Upper lobe of left lung (tissue), 6 donors: Measurements from ENCODE around the gene MLLT1. TPM values are rescaled to one million over a fixed set of nuclear protein-coding genes. Genes with fewer than 3 reads are reported as not detected.

Source experiments
- ATAC-seq, 2 donors: fragments of 200-7000 bp; cut with Tn5 transposase; one replicate each; pipeline ENCODE4 v1.9.1; 2022; ENCODE audit warnings: mild to moderate bottlenecking in 2 of 2, moderate library complexity in 2 of 2; ENCODE audit not compliant: low FRiP score in 2 of 2
- DNase-seq, 2 donors: peaks; one replicate each; pipeline ENCODE4 v3.0.0-alpha.2; 2019 to 2020
- H3K27ac ChIP-seq, 4 donors: fragments of 200-600 bp; sonication (generic); one replicate each; pipeline ENCODE4 v1.5.1; 2016 to 2019
- H3K27me3 ChIP-seq, 4 donors: fragments of 200-600 bp; sonication (generic); one replicate each; pipeline ENCODE4 v1.5.1; 2017 to 2019
- H3K36me3 ChIP-seq, 4 donors: fragments of 200-600 bp; sonication (generic); one replicate each; pipeline ENCODE4 v1.5.1; 2016 to 2019
- H3K4me1 ChIP-seq, 4 donors: fragments of 200-600 bp; sonication (generic); one replicate each; pipeline ENCODE4 v1.5.1; 2018 to 2019
- H3K4me3 ChIP-seq, 4 donors: fragments of 200-600 bp; sonication (generic); one replicate each; pipeline ENCODE4 v1.5.1; 2017 to 2019; ENCODE audit warnings: mild to moderate bottlenecking in 2 of 4, moderate library complexity in 1 of 4
- H3K9me3 ChIP-seq, 4 donors: fragments of 200-600 bp; sonication (generic); one replicate each; pipeline ENCODE4 v1.5.1; 2018 to 2019
- EP300 ChIP-seq, 4 donors: sonication (generic); formaldehyde crosslinking; IDR thresholded peaks; one replicate each; pipeline ENCODE4 v1.5.1; 2017; ENCODE audit warnings: antibody characterized with exemption in 4 of 4, control low read depth in 2 of 4
- POLR2A ChIP-seq, 4 donors: fragments of 450-650 bp; IDR thresholded peaks; one replicate each; pipeline ENCODE4 v1.5.1; 2016 to 2017; ENCODE audit warnings: antibody characterized with exemption in 4 of 4, mild to moderate bottlenecking in 2 of 4
- POLR2AphosphoS5 ChIP-seq, 2 donors: sonication (generic); formaldehyde crosslinking; IDR thresholded peaks; one replicate each; pipeline ENCODE4 v1.5.1; 2017; ENCODE audit warnings: antibody characterized with exemption in 2 of 2
- WGBS, 2 donors: methylation state at CpG; one replicate each; pipeline ENCODE4 v1.1.5; 2017 to 2018; 5-methylcytosine and 5-hydroxymethylcytosine counted together
- total RNA-seq, 6 donors: library from RNA; depleted of rRNA in 4 of 6; stranded (reverse); fragments of >200 nt in 4 of 6; gene quantifications; one replicate each; pipeline versions ENCODE4 v1.1.0 to v1.2.1, GENCODE V29; 2016 to 2021
- TF ChIP-seq, protein P1 (sequence below), 6 experiments: fragments of 450-650 bp in 4 of 6; fragments of 200-600 bp in 2 of 6; sonication (generic) in 2 of 6; IDR thresholded peaks; one replicate each; pipeline ENCODE4 v1.5.1; 2016 to 2019; ENCODE audit warnings: antibody characterized with exemption in 6 of 6
- donor health status: DM: no; HTN: no; CAD: no; lungs with moderate emphysema.
- donor health status: DM: no; HTN: yes; CAD: no; lungs with severe emphysema.

The MLLT1 gene
- total RNA-seq, 6 donors from 2014 or later, result 22.1 to 98.9 (median 49.3) TPM

DNA sequence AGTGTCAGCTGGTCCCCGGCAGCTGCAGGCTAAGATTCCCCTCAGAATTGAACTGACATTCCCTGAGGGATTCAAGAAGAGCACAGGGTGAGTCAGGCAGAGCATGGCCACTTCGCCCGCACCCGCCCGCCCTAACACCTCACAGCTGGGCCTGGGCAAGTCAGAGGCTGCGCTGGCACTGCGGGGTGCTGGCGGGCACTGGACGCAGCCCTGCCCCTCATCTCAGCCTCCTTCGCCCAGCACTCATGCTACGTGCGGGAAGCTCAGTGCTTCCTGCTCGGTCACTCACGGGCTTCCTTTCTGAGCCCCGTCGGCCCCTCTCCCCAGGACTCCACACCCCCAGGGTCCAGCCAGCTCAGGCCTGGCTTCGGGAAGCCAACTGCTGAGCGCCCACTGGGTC lies 56.9 kb downstream of the MLLT1 start:
- Histone ChIP-seq H3K4me3 (no peak overlapping the region), H3K9me3 (no peaks in the 10 kb centered on the region), H3K27ac (peak overlapping the region in 3 of 4 donors; percentile 63 to 74 (median 70)), H3K4me1 (peaks cover 36 to 57% (median 45%) of the 10 kb centered on the region in 4 donors), H3K36me3 (peaks cover 4 to 77% (median 52%) of the 10 kb centered on the region in 4 donors), H3K27me3 (no peaks in the 10 kb centered on the region)
- ATAC-seq, result no peak
- 83 to 88% methylated on average over 9 to 12 of the region's 18 CpGs for WGBS, 2 donors
- TF ChIP-seq, protein P1, sequence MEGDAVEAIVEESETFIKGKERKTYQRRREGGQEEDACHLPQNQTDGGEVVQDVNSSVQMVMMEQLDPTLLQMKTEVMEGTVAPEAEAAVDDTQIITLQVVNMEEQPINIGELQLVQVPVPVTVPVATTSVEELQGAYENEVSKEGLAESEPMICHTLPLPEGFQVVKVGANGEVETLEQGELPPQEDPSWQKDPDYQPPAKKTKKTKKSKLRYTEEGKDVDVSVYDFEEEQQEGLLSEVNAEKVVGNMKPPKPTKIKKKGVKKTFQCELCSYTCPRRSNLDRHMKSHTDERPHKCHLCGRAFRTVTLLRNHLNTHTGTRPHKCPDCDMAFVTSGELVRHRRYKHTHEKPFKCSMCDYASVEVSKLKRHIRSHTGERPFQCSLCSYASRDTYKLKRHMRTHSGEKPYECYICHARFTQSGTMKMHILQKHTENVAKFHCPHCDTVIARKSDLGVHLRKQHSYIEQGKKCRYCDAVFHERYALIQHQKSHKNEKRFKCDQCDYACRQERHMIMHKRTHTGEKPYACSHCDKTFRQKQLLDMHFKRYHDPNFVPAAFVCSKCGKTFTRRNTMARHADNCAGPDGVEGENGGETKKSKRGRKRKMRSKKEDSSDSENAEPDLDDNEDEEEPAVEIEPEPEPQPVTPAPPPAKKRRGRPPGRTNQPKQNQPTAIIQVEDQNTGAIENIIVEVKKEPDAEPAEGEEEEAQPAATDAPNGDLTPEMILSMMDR (IDR thresholded peaks at IDR 0.05), result no peak
- TF ChIP-seq EP300 (IDR thresholded peaks at IDR 0.05) (no peak), POLR2AphosphoS5 (IDR thresholded peaks at IDR 0.05) (peak in 1 of 2 donors; percentile 33), POLR2A (IDR thresholded peaks at IDR 0.05) (no peak)
- DNase-seq, result peak in 1 of 2 donors; percentile 69

DNA sequence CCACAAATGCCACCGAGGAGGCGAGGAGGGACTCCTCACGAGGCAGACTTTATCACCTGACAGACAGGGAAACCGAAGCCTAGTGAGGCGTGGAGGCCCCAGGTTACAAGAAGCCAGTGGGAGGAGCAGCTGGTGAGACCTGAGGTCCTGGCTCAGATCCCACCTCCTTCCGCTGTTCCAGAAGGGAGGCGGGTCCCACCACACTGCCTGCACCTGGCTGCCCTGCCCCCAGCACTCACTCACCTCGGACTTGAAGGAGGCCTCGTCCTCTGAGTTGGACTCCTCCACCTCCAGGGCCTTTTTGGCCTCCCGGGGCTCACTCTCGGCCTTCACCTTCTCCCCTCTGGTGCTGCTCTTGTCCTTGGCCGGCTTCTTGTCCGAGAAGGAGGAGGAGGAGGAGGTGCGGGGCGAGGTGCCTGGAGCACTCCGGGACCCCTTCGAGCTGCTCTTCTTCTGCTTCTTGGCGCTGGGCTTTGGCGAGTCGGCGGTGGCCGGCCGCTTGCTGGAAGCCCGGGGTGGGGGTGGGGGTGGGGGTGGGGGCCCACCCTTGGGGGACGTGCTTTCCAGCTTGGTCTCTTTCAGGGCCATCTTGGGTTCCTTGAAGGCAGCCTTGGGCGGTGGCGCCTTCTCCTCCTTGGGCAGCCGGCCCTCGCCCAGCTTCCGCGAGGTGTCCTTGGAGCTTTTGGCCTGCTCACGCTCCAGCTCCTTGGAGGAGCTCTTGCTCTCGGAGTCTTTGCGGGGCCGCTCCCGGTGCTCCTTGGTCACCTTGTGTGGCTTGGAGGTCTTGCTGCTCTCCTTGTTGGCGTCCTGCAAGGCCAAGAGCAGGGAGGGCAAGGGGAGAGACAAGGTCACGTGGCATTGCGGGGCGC lies 57.7 kb downstream of the MLLT1 start:
- Histone ChIP-seq H3K27me3 (no peaks in the 10 kb centered on the region), H3K36me3 (peaks cover 4 to 76% (median 52%) of the 10 kb centered on the region in 4 donors), H3K4me1 (peaks cover 43 to 65% (median 52%) of the 10 kb centered on the region in 4 donors), H3K4me3 (no peak overlapping the region), H3K27ac (peak overlapping the region in 3 of 4 donors; percentile 63 to 75 (median 74)), H3K9me3 (no peaks in the 10 kb centered on the region)
- DNase-seq (peak in 1 of 2 donors; percentile 70), ATAC-seq (no peak)
- TF ChIP-seq POLR2AphosphoS5 (IDR thresholded peaks at IDR 0.05) (no peak), EP300 (IDR thresholded peaks at IDR 0.05) (no peak), POLR2A (IDR thresholded peaks at IDR 0.05) (no peak)
- TF ChIP-seq, protein P1 (IDR thresholded peaks at IDR 0.05), result no peak
- 93 to 94% methylated on average over 19 to 33 of the region's 40 CpGs for WGBS, 2 donors

DNA sequence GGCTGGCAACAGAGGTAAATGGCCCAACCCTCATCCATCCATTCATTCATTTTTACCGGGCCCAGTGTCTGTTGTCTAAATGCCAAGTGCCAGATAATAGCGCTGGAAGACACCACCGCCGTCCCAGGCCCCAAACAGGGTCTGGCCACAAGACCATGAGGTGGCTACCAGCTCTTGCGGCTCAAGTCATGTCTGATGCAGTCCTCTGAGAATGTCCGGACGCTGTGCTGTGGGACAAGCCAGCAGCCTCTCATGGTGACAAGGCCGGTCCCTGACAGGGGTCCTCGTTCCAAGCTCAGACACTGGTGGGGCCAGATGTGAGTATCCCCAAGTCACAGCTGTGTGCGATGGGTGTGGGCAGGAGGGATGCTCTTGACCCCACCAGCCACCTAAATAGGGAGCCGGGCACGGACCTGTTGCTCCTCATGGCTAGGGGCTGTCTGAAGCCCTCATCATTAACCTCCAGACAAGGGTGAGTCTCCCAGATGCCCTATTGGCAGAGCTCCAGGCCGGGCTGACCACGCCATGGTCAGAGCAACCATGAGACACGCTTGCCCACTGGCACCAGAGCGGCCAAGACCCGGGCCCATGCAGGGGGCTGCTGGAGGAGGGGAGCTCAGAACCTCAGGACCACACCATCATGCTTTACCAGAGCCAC lies 58.4 kb downstream of the MLLT1 start:
- ATAC-seq, result no peak
- peaks cover 51 to 73% (median 53%) of the 10 kb centered on the region in 4 donors for H3K4me1 ChIP-seq
- TF ChIP-seq POLR2A (IDR thresholded peaks at IDR 0.05) (no peak), POLR2AphosphoS5 (IDR thresholded peaks at IDR 0.05) (no peak), EP300 (IDR thresholded peaks at IDR 0.05) (no peak)
- TF ChIP-seq, protein P1 (IDR thresholded peaks at IDR 0.05), result no peak

DNA sequence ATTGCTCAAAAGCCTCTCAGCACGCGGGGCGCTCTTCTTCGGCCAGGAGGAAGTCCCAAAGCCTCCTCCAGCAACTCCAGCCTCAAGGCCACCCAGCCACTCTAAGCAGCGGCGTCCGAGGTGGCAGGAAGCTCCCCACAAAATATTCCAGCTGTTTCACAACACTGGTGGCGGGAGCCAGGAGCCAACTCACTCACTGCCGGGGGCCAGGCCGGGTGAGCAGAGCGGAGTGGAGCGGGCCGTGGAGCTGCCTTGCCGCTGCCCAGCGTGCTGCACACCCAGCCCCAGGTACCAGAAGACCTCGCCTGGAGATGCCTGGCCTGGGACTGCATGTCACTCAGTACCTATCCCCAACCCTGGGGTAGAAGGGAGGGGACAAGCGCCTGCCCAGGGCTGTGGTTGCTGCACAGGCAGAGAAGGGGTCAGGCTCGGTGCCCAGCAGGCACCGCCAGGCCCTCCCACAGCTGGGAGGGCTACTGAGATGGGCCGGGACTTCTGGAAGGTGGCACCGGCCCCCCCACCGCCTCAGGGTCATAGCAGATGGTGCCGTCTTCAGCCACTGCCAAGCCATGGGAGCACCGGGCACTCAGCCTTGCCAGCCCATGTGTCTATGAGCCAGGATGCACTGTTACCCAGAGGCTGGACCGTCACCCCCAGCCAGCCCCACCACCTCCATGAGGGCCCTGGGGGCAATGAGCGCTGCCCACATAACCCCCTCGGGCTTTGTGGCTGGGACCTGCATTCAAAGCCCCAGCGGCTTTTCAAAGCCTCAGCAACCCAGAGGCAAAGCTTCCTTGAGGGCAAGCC lies 59.2 kb downstream of the MLLT1 start:
- DNase-seq (peak; percentile 51 to 85), ATAC-seq (peak in 1 of 2 donors; percentile 10)
- no peak for TF ChIP-seq POLR2A (IDR thresholded peaks at IDR 0.05)
- TF ChIP-seq, protein P1 (IDR thresholded peaks at IDR 0.05), result no peak
- TF ChIP-seq POLR2AphosphoS5 (IDR thresholded peaks at IDR 0.05), result peak in 1 of 2 donors; percentile 29
- no peak for TF ChIP-seq EP300 (IDR thresholded peaks at IDR 0.05)
- H3K4me1 ChIP-seq, result peaks cover 51 to 78% (median 53%) of the 10 kb centered on the region in 4 donors
- H3K9me3 ChIP-seq, result no peaks in the 10 kb centered on the region
- peaks cover 4 to 66% (median 44%) of the 10 kb centered on the region in 4 donors for H3K36me3 ChIP-seq
- no peak overlapping the region for H3K4me3 ChIP-seq
- H3K27ac ChIP-seq, result peak overlapping the region; percentile 38 to 75 (median 66)
- no peaks in the 10 kb centered on the region for H3K27me3 ChIP-seq
- WGBS, 2 donors, result 61 to 91% methylated on average over 11 to 16 of the region's 28 CpGs

More for the DNA sequence above, 58.4 kb downstream of the MLLT1 start:
- no peak for DNase-seq
- H3K4me3 ChIP-seq, result no peak overlapping the region
- peak overlapping the region in 3 of 4 donors; percentile 38 to 75 (median 74) for H3K27ac ChIP-seq
- H3K36me3 ChIP-seq, result peaks cover 4 to 68% (median 46%) of the 10 kb centered on the region in 4 donors
- no peaks in the 10 kb centered on the region for H3K27me3 ChIP-seq
- no peaks in the 10 kb centered on the region for H3K9me3 ChIP-seq
- 95% methylated on average over 11 to 15 of the region's 17 CpGs for WGBS, 2 donors
